ENCODE results near the gene MACROH2A1.

Gene MACROH2A1

GRCh38 chr5:135341016-135341666, 57.9 kb downstream of the MACROH2A1 start:
- no peak overlapping the region for H3K4me3 ChIP-seq (ENCODE audit: low read depth, low read length)
- TF ChIP-seq, protein P1, sequence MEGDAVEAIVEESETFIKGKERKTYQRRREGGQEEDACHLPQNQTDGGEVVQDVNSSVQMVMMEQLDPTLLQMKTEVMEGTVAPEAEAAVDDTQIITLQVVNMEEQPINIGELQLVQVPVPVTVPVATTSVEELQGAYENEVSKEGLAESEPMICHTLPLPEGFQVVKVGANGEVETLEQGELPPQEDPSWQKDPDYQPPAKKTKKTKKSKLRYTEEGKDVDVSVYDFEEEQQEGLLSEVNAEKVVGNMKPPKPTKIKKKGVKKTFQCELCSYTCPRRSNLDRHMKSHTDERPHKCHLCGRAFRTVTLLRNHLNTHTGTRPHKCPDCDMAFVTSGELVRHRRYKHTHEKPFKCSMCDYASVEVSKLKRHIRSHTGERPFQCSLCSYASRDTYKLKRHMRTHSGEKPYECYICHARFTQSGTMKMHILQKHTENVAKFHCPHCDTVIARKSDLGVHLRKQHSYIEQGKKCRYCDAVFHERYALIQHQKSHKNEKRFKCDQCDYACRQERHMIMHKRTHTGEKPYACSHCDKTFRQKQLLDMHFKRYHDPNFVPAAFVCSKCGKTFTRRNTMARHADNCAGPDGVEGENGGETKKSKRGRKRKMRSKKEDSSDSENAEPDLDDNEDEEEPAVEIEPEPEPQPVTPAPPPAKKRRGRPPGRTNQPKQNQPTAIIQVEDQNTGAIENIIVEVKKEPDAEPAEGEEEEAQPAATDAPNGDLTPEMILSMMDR (IDR thresholded peaks at IDR 0.05; ENCODE audit: low read depth, low read length), result no peak

GRCh38 chr5:135340568-135340967, 58.5 kb downstream of the MACROH2A1 start:
- no peak overlapping the region for H3K4me3 ChIP-seq (ENCODE audit: low read depth, low read length)
- TF ChIP-seq, protein P1 (IDR thresholded peaks at IDR 0.05; ENCODE audit: low read depth, low read length), result no peak

DNA sequence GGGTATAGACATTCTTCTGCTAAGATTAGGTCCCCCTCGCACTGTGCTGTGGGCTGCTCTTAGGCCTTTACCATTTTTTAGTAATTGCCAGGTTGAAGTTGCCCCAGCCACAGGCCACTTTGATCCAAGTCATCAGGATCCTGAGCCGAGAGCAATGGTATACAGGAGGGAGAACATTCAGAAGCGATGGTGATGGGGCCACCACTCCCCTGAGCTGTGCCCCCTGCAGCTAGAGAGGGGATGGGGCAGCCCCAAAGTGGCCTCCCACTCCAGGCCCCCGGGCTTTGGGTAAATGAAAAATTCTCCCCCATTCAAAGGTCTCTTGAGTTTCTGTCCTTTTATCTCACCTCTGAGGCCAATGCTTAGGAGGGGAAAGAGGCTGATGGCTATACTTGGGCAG, 59.4 kb downstream of the MACROH2A1 start:
- TF ChIP-seq, protein P1 (IDR thresholded peaks at IDR 0.05; ENCODE audit: low read depth, low read length), result no peak
- no peak overlapping the region for H3K4me3 ChIP-seq (ENCODE audit: low read depth, low read length)

GRCh38 chr5:135339189-135339588, 59.8 kb downstream of the MACROH2A1 start:
- no peak overlapping the region for H3K4me3 ChIP-seq (ENCODE audit: low read depth, low read length)
- TF ChIP-seq, protein P1 (IDR thresholded peaks at IDR 0.05; ENCODE audit: low read depth, low read length), result no peak

- TF ChIP-seq, protein P1 (IDR thresholded peaks at IDR 0.05; ENCODE audit: low read depth, low read length), result no peak
Measured at GRCh38 chr5:135337064-135337463, 62.0 kb downstream of the MACROH2A1 start.

DNA sequence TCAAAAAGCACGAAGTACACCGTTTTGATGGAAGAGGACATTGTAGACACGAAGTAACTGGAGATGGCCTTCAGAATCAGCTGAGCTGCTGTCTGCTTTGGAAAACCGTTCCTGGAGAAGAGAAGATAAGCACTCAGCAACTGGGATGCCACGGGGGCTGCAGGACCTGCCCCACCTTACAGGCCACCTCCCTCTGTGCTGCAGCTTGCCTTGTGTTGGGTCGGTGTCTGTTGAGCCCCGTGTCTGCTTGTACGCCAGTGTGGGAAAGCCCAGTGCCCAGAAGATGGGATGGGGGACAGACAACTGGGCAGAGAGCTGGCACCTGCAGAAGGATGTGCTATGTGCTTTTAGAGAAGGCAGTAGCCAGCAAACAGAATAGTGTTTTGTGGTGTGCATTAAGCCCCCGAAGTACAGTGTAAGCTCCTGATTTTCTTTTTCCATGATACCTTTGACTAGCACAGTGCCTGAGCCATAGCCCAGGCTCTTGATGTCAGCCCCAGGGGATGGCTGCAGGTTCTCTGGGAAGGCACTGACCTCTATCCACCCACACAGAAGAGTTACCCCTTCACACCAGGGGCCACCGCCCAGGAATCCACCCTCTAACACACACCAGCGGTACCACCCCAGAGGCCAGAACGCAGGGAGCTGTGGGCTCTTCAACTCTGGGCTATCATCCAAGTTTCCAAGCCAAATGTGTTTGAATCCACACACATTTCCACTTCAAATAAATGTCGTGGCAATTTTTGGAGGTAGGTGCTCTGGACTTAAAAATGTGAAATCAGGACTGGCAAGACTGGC, 63.8 kb downstream of the MACROH2A1 start:
- H3K4me3 ChIP-seq (ENCODE audit: low read depth, low read length), result no peak overlapping the region
- TF ChIP-seq, protein P1 (IDR thresholded peaks at IDR 0.05; ENCODE audit: low read depth, low read length), result no peak

More at GRCh38 chr5:135337064-135337463, 62.0 kb downstream of the MACROH2A1 start:
- no peak overlapping the region for H3K4me3 ChIP-seq (ENCODE audit: low read depth, low read length)

Data from WI38 (cell line).